Islet precursor cell (in vitro differentiated cells): ENCODE measurements around the gene LYRM4.

Experiments
- DNase-seq: peaks from one replicate; pipeline ENCODE4 v3.0.0-alpha.2; 2018

The LYRM4 gene

DNA sequence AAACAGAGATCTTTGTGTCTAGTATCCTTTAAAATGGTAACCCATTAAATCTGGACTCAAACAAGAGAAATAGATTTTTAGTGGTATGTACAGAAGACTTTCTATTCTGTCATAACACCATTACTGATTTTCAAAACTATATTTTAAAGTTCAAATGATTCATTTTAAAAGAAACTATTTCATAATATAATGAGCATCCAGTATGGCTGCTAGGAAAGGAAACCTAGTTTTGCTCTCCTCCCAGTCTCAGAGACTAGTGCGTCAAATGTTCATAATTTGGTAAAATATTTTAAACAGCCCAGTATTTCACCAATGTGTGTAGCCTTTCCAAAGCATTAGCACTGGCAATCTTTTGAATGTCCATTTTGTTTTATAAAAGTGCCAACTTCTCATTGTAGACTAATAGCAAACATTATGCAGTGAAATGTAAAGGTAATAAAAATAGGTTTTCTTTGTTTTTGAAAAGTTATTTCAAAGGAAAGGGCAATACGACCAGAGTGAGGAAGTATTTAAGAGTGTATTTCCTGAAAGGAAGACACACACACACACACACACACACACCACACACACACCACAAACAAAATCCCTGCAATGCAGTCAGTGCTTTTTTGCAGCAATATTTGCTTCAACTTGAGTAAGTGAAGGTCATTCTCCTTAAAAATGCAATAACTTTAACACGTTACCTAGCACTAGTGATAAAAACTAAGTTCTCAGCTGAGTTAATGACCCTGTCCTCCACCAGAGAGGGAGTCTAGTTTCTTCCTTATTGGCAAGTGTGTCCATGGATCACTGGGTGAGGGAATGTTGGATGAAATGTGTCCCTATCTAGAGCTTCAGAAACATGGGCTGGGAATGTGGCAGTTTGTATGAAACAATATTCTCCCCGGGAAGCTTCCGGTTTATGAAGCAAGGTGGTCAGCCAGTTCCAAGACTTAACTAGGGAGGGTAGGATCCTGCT lies 171.0 kb downstream of the LYRM4 start:
- DNase-seq = no peak

DNA sequence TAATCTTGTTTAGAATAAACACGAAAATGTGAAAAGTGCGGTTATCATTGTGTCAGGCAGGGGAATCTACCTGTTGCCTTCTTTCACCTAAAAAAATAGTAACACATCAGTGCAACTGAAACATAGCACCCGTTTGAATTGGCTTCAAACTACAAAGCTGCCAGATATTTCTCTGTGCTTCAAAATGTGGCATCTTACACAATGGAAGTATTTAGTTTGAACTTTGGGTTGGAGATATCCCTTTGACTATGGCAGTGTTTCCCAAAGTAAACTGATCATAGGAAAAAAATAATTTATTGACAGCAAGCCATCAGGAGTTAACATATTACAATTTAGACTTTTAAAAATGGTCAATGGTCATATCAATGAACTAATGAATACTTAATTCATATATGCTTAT lies 172.0 kb downstream of the LYRM4 start:
- no peak for DNase-seq

DNA sequence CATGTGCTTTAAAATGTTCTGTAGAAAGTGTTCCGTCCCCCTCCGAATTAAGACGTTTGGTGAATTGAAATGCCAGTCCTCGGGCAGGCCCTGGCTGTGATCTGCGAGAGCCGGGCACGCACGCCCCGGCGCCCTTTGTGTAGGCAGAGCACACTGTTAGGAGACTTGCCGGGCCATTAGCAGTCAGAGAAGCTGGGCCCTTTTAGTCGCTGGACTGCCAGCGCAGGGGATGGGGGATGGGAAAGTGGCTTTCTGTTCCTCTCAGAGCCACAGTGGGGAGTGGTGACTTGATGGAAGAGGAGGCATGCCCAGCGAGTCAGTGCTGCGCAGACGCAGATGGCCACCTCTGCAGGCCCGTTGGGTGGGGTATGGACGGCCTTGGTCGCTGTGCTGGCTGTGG lies 173.4 kb downstream of the LYRM4 start:
- DNase-seq = peak; percentile 50

DNA sequence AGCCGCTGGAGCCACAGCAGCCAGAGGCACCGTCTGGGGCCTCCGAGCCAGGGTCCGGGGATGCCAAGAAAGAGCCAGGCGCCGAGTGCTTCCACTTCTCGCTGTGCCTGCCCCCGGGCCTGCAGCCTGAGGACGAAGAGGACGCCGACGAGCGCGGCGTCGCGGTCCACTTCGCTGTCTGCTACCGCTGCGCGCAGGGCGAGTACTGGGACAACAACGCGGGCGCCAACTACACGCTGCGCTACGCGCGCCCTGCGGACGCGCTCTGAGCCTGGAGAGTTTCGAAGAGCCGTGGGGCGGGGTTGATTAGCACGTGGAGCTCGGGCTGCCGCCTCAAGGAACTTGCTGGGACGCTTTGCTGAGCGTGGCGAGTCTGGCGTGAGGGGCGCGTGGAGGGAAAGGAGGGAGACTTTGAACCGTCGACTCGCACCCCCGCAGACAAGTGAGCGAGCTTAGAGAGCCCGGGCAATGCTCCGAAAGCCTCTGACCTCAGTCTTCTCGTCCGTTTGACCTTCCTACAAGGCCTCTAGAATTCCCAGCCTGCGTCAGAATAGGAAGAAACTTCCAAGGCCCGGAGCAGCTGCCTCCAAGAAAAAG lies 174.4 kb downstream of the LYRM4 start:
- DNase-seq = peak; percentile 63

DNA sequence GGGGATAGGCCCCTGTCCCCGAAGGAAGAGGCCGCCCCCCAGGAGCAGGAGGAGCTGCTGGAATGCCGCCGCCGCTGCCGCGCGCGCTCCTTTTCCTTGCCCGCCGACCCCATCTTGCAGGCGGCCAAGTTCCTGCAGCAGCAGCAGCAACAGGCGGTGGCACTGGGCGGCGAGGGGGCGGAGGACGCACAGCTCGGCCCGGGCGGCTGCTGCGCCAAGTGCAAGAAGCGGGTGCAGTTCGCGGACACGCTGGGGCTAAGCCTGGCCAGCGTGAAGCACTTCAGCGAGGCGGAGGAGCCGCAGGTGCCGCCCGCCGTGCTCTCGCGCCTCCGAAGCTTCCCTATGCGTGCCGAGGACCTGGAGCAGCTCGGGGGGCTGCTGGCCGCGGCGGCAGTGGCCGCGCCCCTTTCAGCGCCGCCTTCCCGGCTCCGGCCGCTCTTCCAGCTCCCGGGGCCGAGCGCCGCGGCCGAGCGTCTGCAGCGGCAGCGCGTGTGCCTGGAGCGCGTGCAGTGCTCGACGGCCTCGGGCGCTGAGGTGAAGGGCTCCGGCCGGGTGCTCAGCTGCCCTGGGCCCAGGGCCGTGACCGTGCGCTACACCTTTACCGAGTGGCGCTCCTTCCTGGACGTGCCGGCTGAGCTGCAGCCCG lies 175.0 kb downstream of the LYRM4 start:
- DNase-seq = peak; percentile 79

DNA sequence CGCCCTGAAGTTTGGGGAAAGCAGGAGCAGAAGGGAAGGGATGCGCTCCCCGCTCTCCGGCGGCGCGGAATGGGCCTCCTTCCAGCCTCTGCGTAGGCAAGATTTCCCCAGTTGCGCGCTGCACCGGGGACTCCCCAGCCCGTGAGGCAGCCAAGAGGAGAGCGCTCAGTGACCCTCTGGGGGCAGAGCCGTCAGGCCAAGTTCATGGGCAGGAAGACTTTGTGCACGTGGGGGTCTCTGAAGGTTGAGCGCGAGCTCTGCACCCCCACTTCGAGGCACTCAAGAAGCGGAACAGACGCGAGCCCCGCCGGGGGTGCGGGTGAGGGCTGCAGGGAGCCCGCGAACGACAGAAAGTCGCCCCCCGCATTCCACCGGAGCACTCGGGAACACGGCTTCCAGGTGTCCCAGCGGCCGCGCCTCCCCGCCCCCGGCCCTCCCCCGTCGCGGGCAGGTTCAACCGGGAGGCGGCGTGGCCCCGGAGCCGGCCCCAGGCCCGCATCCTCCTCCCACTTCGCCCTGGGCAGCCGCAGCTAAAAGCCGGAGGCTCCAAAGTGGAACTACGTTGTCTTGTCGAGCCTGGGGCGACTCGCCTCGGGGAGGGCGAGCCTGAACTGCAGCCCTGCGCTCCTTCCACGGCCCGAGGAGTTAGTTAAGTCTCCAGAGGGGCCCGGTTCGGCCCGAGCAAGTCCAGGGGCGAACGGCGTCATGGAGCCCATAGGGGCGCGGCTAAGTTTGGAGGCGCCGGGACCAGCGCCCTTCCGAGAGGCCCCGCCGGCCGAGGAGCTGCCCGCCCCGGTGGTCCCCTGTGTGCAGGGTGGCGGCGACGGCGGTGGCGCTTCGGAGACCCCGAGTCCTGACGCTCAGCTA lies 175.7 kb downstream of the LYRM4 start, which contains the start of gene PPP1R3G:
PPP1R3G (plus strand) TSS at position 561 of the 867 bp plus-strand sequence; CDS start at position 706, 145 bp downstream.
- DNase-seq = peak; percentile 66

DNA sequence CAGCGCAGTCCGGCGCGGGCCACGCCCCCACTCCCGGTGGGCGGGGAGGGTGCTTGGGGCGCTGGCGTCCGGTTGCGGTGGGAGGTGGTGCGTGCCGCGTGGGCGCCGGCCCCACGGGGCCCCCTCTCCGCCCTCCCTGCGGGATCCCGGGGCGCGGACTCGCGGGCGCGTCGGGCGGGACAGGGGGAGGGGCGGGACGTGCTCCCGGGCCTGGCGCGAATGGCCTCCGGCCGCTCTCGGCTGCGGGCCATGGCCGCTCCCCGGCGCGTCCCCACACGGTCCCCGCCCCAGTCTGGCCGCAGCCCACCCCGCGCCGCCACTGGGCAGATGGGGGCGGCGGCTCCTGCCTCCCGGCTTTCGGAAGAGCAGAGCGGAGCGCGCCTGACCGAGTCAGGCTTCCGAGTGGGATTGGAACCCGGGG lies 176.4 kb downstream of the LYRM4 start:
- DNase-seq = peak; percentile 58

DNA sequence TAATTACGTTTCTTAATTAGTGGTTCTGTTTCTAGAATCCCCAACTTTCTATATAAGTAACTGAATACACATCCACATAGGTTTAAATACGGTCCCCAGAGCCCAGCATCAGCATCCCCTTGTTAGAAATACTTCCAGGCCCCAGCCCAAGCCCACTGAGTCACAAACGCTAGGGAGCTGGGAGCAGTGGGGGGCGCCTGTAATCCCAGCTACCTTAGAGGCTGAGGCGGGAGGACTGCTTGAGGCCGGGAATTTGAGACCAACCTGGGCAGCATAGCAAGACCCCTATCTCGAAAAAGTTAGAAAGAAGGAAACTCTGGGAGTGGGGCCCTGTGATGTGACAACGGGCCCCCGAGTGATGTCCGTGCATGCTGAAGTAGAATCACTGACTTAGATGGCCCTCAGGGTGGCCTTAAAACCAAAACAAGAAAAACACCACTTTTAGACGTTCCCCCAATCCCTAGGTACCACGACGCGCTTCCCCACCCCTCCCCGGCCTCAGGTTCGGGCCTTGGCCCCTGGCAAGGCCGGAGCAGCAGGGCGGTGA lies 176.9 kb downstream of the LYRM4 start:
- peak; percentile 18 for DNase-seq

DNA sequence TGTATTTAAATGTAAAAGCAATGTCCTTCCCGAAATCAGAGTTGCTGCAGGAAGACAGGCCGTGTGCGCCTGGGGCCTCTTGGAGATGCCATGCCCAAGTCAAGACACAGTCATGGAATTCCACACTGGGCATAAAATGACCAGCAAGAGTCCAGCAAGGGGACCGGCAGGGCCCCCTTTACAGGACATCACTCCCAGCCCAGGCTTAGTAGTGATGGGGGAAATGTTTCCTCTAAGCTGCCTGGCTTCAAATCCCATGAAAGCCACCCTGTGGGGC lies 177.5 kb downstream of the LYRM4 start:
- peak; percentile 47 for DNase-seq

DNA sequence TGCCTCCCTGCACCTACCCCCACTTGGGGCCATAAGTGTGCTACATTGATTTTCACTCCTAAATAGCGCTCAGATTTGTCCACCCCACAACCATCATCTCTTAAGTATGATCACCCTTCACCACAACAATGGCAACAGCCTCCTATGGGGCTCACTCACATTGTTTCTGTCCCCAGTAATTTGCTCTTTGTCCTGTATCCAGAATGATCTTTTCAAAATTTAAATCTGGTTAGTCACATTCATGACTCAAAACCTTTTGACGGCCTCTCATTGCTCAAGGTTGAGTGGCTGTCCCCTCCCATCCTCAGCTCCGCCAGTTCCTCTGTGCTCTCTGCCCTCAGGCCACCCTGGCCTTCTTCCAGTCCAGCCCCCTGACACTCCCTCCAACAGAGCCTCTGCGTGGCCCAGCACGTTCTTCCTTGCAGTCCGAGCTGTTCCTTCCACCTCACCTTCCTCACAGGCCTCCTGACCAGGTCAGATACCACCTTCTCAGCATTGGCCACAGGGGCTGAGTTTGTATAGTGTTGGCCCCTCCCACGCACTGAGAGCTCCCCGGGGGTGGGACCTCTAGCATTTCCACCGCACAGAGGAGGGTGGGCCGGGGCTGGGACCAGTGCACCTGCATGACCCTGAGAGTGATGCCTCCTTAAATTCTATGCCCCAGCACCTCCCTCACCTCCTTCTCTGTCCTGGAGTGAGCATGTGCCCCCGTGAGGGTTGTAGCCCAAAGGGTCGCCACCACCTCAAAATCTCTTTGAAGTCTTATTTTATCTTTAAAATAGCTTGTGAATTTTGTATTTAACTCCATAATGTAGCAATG lies 178.1 kb downstream of the LYRM4 start:
- DNase-seq = peak; percentile 93

DNA sequence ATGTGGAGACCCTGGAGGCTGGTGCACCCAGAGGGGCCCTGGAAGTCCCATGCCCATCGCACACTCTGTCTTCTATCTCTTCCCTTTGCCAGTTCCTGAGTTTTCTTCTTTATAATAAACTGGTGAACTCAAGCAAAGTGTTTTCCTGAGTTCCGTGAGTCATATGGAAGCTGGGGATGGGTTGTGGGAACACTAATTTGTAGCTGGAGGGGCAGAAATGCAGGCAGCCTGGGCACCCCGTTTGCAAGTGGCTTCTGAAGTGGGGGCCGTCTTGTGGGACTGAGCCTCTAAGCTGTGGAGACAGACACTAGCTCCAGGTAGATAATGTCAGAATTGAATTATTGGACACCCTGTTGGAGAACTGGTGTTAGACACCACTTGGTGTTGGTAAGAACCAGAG lies 178.8 kb downstream of the LYRM4 start:
- DNase-seq = peak; percentile 37

DNA sequence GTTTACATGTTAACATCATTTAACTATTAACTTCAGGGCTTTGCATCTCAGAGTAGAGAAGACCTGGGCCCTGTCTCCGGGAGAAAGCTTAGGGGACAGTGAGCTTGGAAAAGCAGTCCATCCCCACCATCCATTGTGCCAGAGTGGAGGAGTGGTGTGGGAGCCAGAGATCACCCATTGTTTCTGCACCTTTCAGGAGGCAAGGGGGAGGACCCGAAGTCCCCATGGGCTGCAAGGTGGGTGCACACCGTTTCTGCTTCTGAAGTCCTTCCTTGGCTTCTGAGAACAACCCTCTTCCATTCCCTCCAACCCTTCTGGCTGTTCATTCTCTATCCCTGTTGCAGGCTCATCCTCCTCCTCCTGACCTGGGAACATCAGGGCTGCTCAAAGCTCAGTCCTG lies 179.6 kb downstream of the LYRM4 start:
- DNase-seq = peak; percentile 40

DNA sequence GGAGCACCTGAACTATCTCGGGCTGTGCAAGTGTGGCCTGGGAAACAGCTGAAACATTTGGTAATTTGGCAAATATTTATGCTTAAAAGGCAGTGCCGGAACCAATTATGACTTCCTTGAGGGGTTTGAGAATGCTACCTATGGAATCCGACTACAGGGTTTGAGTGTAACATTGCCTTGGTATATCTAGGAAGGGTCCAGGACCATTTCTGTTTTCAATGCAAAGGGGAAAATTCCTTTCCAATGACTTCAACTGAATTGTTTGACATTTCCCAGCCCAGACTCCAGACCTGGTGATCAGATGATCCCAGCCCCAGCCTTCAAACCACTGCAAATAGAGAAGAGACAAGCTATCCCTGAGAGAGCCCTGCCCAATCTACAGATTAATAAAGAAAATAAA lies 180.2 kb downstream of the LYRM4 start:
- DNase-seq = peak; percentile 74

DNA sequence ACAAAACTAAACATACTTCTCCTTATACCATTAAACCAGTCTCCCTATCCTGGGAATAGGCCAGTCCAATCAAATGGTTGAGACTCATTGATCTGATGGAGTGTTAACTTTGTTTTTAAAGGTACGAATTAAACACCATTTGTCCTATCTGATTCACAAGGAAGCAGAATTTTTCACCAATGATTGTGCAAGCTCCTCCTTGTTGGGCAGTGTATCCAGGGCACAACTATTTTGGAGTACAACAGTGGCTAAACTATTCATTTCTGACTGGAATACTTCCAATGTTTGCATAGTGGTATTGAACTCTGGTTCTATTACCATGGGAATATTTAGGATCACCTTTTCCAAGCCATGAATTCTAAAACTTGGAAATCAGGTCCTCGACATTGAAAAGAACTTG lies 181.1 kb downstream of the LYRM4 start:
- no peak for DNase-seq

DNA sequence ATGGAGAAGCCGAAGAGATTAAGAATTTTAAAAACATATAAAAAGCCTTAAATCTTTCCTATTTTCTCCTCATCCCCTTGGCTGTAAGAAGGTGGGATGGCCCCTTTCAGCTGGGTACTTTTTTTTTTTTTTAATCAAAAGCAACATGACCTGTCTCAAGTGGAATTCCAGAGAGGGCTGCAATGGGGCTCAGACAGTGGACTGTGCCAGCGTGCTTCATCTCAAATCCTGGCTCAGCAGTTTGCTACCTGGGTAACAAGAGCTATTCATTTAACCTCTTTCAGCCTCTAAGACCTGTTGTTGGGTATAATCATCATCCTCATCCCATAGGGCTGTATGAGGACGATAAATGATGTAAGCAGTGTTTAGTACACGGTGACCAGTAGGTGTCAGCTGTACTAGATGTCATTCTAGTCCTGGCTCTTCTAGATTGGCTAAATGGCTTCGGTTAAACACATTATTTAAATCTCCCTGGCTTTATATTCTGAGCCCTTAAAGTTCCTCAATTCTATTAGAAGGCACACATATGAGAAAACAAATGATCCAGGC lies 182.6 kb downstream of the LYRM4 start:
- peak; percentile 29 for DNase-seq

DNA sequence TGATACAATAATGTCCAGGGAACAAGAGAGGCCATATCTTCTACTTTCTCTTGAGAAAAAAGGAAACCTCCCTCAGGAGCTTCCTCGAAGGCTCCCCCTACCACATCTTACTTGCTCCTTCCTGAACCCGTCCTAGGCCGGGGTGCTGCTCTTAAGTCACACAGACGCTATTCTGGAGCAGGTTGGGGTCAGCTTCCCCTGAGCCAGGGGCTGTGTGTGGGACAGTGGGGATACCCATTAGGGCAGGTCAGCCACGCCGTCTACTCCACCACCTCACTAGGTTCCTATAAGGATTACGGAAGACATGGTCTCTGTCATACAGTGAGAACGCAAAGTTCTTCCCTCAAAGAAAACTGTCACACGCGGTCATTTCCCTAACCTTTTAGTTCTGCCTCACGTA lies 183.8 kb downstream of the LYRM4 start:
- DNase-seq = peak; percentile 32

DNA sequence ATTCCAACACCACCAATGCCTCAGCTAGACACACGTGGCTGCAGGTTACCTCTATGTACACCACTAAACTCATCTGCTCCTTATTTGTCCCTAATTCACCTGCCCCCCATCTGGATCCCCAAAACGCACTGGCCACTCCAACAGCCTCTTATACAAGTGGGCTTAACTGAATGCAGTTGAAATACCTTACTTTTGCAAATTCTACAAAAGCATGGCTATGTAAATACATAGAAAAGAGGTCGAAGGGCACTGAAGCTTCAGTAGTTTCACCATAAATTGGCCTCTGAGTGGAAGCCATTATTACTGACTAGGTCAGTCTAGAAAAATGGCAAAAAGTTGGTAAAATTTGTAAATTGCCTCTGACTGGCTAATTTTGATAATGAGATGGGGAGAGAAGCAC lies 186.8 kb downstream of the LYRM4 start:
- no peak for DNase-seq

DNA sequence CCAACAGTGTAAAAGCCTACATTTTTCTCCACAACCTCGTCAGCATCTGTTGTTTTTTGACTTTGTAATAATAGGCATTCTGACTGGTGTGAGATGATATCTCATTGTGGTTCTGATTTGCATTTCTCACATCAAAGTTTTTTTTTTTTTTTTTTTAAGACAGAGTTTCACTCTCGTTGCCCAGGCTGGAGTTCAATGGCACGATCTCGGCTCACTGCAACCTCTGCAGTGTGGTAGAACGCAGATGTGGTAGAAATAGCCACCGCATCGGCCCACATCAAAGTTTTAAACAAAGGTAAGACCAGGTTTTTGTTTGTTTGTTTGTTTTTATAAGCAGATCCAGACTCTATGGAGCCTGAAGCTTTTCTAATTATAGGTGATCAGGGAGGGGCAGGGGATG lies 188.3 kb downstream of the LYRM4 start:
- no peak for DNase-seq

DNA sequence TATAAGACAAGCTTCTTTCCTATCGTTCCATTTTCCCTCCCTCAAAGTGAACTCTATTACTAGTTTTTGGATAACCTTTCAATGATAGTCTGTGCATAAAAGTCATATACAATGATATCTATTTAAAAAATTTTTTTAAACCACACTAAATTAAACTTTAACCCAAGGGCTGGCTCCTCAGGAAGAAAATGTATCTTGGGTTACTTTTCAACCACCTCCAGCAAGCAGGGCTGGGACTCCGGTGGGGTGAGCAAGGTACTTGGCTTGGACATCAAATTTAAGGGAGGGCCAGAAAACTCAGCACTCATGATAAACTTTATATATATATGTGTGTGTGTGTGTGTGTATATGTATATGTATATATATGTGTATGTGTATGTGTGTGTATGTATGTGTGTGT lies 189.5 kb downstream of the LYRM4 start:
- no peak for DNase-seq

DNA sequence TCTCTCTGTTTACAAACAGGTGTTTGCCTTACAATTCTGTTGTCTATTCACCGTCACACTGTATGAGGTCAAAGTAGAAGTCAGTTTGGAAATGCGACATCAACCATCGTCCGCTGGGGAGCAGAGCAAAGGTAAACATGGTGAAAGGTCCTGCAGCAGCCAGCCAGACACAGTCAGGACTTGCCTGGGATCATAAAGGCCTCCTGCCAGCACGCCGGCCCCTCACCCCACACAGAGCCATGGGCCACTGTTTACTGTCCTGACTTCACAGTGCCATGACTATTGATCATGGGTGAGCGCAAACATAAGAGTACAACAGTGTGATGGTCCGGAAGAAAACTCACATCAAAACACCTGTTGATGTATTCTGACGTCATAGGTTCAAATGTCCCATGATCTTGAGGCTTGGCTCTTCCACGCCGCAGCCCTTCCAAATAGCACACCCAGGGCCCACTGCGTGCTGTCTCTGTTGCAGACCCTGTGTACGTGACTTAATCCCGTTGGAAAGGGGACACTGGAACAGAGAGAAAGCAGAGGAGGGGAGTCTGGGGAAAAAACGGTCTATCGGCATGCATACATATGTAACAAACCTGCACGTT lies 192.5 kb downstream of the LYRM4 start:
- no peak for DNase-seq

DNA sequence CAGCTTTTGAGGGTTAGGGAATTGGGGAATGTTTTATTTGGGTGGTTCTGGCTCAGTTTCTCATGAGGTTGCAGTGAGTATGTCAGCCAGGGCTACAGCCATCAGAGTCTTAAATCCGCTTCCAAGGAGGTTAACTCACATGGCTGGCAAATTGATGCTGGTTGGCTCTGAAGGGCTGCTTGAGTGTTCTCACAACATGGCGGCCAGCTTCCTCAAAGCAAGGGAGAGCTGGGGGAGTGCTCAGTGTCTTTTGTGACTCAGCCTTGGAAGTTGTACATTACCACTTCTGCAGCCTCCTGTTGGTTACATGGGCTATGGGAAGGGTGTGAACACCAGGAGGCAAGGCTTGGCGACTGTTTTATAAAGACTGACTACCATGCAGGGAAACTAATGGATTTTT lies 193.4 kb downstream of the LYRM4 start:
- no peak for DNase-seq
